GM19463 (cell line): Measurements from ENCODE around the gene RFWD3.
"Not testable (repeated sequence)": the region's sequence is repeated elsewhere in the genome, so short reads cannot be mapped to it uniquely, and the experiment has no call there.

ENCODE experiments used
- ATAC-seq: cut with Tn5 transposase; IDR thresholded peaks from one replicate; pipeline ENCODE4 v1.9.1; 2021; ENCODE audit warnings: mild to moderate bottlenecking, moderate library complexity; ENCODE audit not compliant: unreplicated experiment

RFWD3 gene

DNA sequence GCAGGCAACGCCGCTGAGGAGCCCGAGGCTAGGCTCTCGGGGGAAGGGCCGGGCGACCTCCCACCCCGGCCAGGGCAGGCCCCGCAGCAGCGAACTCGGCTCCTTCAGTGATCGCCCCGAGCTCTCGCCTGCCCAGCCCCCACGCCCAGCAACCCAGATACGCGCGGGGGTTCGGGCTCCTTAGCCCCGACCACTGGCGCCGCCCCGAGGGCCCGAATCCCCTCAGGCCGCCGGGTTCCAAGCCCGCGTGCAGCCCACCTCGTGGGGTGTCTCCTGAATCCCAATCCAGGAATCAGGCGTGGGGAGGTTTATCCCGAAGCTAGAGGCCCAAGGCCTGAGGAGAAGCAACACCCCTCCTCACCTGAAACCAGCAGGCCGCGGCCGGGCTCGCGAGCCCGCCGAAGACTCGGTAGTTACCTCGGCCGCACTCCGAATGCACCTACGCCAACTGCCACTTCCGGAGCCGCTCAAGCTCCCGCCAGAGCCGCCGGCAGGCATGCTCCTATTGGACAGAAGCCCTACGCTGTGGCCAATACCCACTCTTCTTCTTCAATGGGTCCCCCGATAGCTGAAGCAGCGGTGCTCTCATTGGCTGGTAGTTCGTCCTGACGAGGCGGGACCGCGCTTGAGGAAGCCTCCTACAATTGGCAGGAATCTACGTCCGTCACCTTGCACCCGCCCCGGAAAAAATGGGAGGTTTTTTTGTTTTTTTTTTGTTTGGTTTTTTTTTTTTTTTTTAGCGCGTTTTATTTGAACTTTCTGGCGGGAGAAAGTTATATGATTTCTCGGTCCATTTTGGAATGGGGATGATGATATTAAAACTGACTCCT, at the start of gene RFWD3:
RFWD3 (minus strand) TSS at position 453 of the 830 bp plus-strand sequence. CDS start 5,428 bp downstream, outside the sequence.
- peak; percentile 100 for ATAC-seq

DNA sequence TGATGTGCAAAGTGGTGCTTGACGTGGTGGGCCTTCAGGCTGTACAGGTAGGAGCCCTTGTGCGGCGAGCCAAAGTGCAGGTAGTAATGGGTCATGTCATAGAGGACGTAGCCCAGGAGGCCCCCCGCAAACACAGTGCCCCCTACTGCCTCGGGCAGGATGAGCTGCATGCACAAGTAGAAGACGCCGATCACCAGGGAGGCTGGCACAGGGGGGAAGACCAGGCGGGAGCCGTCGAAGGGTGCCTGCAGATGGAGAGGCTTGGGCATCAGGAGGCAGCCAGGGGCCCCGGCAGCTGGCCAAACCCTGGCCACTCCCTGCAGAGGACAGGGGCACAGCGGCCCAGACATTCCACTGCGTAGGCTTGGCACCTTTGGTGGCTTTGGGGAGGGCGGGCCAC, 49.7 kb upstream of the RFWD3 start:
- no peak for ATAC-seq

DNA sequence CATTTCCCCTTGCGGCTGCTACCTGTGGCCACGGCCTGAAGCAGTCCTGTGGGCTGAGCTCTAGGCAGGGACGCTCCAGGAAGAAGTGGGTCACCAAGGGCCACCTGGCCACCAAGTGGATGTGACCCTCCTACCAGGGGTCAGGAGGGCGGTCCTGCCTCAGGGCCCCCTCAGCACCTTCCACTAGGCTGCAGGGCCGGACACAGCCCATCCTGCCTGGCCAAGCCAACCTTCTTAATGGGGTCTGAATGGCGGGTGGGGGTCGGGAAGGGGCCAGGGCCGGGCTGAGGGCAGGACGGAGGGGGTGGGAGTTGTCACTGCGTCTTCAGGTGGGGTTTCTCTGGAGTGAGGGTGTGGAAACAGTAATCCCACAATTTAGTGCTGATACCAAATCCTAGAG, 47.2 kb upstream of the RFWD3 start:
- ATAC-seq: no peak

DNA sequence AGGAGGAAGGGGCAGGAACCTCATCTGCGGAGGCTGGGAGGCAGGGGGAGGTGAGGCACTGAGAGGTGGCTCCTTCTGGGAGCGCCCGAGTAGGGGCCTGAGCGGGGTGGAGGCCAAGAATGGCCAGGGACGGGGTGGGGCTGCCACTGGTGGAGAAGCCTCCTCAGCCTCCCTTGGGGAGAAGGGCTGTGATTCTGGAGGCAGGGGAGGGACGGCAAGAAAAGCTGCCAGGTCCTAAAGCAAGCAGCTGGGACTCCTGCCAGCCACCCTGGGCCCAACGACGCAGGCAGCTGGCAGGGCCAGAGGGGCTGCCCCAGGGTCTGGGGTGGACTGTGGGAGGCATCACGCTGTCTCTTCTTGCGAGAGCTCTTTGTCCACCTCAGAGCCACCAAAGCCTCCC, 46.6 kb upstream of the RFWD3 start:
- no peak for ATAC-seq

GRCh38 chr16:74711938-74712337, 45.3 kb upstream of the RFWD3 start:
- ATAC-seq: no peak

GRCh38 chr16:74710401-74710800, 43.7 kb upstream of the RFWD3 start:
- no peak for ATAC-seq

- peak; percentile 78 for ATAC-seq
Measured at GRCh38 chr16:74709441-74709877, 42.8 kb upstream of the RFWD3 start.

GRCh38 chr16:74700438-74701225, 34.0 kb upstream of the RFWD3 start, which contains the start of gene MLKL:
Gene MLKL (minus strand): TSS chr16:74700862. CDS start chr16:74695757, 5,105 bp downstream.
- ATAC-seq: peak; percentile 41

DNA sequence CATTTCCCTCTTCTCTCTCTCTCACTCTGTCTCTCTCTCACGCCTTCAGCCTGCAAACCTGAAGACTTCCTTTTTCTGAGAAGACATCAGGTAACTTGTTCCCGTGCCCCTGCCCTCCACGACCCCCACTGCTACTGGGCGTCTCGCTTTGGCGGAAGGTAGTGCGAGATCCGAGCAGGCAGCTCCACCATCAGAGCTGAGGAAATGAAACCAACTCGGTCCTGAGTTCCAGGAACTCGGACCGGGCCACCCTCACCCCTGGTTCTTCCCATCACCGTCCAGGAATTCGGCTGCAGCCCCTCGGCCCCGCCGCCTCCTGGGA, 33.4 kb upstream of the RFWD3 start:
- peak; percentile 11 for ATAC-seq

DNA sequence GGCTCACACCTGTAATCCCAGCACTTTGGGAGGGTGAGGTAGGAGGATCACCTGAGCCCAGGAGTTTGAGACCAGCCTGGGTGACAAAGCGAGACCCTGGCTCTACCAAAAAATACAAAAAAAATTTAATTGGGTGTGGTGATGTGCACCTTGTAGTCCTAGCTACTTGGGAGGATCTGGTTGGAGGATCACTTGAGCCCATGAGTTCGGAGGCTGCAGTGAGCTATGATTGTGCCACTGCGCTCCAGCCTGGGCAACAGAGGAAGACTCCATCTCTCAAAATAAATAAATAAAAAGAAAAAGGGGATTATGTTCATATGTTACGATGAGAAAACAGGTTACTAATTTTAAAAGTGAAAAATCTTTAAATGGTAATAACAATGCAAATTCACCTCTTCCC, 33.0 kb upstream of the RFWD3 start:
- ATAC-seq: no peak

GRCh38 chr16:74698222-74698621, 31.5 kb upstream of the RFWD3 start:
- no peak for ATAC-seq

DNA sequence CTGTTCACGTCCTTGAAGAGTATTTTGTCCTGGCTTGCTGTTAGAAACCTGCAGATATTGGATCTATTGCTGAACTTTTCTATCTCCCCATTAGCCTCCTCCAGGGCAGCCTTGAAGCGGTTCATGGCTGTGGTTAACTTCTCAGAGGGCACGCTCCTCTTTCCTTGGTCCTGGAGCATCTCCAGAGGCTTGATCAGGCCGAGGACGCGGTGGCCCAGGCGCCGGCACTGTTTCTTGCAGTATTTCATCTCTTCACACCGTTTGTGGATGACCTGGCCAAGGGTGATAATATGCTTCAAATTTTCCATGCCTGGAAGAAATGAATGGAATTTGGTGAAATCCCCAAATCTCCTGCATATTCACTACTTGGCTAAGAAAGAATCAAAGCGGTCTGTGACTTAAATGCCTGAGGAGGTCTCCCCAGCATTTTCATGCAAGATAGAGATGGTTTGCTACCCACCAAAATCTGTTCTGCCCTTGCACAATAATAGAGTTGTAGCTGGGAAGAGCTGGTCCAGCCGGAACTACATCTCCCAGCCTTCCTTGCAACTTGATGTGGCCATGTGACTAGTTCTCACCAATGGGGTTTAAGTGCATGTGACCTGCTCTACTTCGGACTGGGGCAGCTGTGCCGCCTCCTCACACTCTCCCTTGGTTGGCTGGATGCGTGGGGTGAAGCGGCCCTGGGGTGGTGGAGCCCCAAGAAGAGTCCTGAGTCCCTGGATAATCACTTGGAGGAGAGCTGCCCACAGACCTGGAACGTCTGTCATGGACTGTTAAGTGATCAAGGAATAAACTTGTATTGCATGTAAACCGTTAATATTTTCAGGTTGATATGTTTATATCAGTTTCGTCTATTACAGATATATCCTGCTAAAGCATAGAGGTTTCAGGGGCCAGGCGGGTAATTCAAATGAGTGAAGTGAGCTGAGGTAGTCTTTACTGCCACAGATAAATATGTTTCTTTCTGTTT, 29.1 kb upstream of the RFWD3 start:
- ATAC-seq: peak; percentile 83

DNA sequence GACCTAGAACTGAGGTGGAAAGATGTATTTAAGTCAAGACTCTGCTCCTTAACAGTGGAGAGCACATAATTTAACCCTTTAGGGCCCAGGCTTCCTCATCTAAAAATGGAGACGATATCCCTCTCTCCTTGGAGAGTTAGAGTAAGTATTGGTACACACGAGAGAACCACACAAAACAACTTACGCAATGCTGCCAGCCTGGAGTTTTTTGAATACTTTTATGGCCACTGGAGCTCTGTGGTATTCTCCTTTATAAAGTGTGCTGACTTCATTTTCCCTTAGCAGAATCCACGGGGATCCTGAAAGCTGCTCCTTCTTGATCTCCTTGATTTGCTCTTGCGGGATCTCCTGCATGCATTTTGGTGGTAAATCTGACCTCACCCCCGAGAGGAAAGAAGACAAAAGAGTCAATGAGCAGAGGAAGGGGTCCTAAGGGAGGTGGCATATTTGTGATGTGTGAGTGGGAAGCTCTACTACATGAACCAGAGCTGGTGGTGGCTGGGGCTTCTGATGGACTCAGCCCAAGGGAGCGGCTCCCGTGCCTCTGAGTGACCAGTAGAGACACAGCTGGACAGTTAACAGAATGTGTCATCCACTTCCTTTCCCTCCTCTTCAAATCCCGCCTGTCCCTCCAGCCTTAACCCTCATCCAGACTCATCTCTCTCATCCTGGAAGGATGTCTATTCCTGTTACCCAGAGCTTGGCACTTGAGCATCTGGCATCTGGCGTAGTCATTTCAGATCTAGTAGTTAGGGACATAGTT, 24.6 kb upstream of the RFWD3 start:
- ATAC-seq: no peak

DNA sequence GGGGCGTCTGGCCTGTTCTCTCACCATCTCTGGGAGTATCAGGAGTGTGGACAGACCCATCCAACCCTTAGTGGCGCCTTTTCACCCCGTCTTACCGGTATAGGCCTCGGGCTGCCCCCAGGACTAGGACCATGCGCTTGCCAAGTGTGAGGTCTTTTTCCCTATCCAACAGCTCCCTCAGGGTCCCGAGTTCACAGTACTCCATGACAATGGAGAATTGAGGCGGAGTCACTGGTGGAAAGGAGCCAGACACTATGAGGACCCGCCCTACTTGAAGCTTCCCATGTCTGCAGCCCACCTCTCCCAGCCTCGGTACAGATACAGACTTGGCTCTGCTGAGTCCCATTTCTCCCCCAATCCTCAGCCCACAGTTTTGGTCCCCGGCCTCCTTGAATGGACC, 15.9 kb upstream of the RFWD3 start:
- ATAC-seq: no peak

DNA sequence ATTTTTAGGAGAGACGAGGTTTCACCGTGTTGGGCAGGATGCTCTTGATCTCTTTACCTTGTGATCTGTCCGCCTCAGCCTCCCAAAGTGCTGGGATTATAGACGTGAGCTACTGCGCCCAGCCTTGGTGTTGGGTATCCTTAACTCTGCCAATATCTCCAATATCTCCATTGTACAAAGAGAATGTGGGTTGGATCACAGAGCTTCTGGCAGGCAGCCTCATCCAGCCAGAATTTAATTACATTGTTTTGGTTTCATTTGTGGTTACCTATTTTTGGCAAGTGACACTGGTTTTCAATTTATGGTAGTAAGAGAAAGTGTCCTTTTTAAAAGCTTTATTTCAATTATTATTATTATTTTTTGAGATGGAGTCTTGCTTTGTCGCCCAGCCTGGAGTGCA, 14.0 kb upstream of the RFWD3 start:
- ATAC-seq: no peak

- no peak for ATAC-seq
Measured at GRCh38 chr16:74679983-74680382, 13.3 kb upstream of the RFWD3 start.

- no peak for ATAC-seq
Measured at GRCh38 chr16:74677868-74678267, 11.2 kb upstream of the RFWD3 start.

- ATAC-seq: no peak
Measured at GRCh38 chr16:74673876-74674275, 7.2 kb upstream of the RFWD3 start.

DNA sequence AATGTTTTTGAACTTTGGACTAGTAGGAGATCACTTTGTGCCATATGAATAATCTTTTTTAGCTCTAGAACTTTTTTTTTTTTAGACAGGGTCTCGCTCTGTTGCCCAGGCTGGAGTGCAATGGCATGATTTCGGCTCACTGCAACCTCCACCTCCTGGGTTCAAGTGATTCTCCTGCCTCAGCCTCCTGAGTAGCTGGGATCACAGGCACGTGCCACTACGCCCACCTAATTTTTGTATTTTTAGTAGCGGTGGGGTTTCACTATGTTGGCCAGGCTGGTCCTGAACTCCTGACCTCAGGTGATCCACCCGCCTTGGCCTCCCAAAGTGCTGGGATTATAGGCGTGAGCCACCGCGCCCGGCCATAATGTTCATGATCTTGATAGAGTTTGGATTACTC, 2.2 kb upstream of the RFWD3 start:
- not testable (repeated sequence) for ATAC-seq

- ATAC-seq: no peak
Measured at GRCh38 chr16:74667255-74667700, 601 bp upstream of the RFWD3 start.
